Tibial artery (tissue), 4 donors: Measurements from ENCODE around the gene DLG1.

Experiments used
- DNase-seq, 2 donors: peaks; one replicate each; pipeline ENCODE4 v3.0.0-alpha.2; 2019
- H3K27ac ChIP-seq, 2 donors: fragments of 200-600 bp; sonication (generic) in 1 of 2; 1 replicate in 1 of 2; 2 replicates in 1 of 2; pipeline ENCODE4 v1.5.1; 2018 to 2019; ENCODE audit warnings: mild to moderate bottlenecking in 1 of 2
- H3K27me3 ChIP-seq, 2 donors: fragments of 200-600 bp; sonication (generic) in 1 of 2; one replicate each; pipeline versions ENCODE4 v1.5.1 to v1.6.0; 2016 to 2019
- H3K36me3 ChIP-seq, 3 donors: fragments of 200-600 bp; sonication (generic) in 2 of 3; one replicate each; pipeline ENCODE4 v1.5.1; 2016 to 2019; ENCODE audit warnings: mild to moderate bottlenecking in 2 of 3
- H3K4me1 ChIP-seq, 4 donors: fragments of 200-600 bp; sonication (generic) in 2 of 4; 1 replicate in 3 of 4; 2 replicates in 1 of 4; pipeline ENCODE4 v1.5.1; 2016 to 2019
- H3K4me3 ChIP-seq, 2 donors: fragments of 200-600 bp; sonication (generic) in 1 of 2; 1 replicate in 1 of 2; 2 replicates in 1 of 2; pipeline ENCODE4 v1.5.1; 2018 to 2019; ENCODE audit warnings: mild to moderate bottlenecking in 2 of 2
- H3K9me3 ChIP-seq, 3 donors: fragments of 200-600 bp; sonication (generic) in 1 of 3; one replicate each; pipeline ENCODE4 v1.5.1; 2016 to 2019
- CTCF ChIP-seq, 2 experiments: fragments of 200-600 bp in 1 of 2; fragments of 450-650 bp in 1 of 2; IDR thresholded peaks; one replicate each; pipeline ENCODE4 v1.5.1; 2017 to 2019; ENCODE audit warnings: antibody characterized with exemption in 2 of 2, mild to moderate bottlenecking in 1 of 2, moderate library complexity in 1 of 2
- intact Hi-C: fragments of 100-400 bp; cut with DNase I; formaldehyde crosslinking; loops from one replicate; pipeline ENCODE4 v1.15.0; 2023; ENCODE audit warnings: low total_unique reads

The DLG1 gene

GRCh38 chr3:197029511-197030167, 268.8 kb downstream of the DLG1 start, which contains the start of gene MELTF:
Gene MELTF (minus strand): TSS chr3:197029817. CDS start chr3:197029702, 115 bp downstream.
- peak within 1 kb of the TSS; percentile 36 to 49 for H3K4me3 ChIP-seq
- TF ChIP-seq CTCF (IDR thresholded peaks at IDR 0.05): peak; percentile 41 to 51
- DNase-seq: no peak
- peaks cover 0 to 46% of the 10 kb centered on the region in 2 donors for H3K27me3 ChIP-seq
- H3K36me3 ChIP-seq: peaks cover 0 to 4% (median 0%) of the 10 kb centered on the region in 3 donors
- intact Hi-C loops: no loop called here
- H3K4me1 ChIP-seq: peaks cover 0 to 30% (median 22%) of the 10 kb centered on the region in 4 donors
- no peak within 1 kb of the TSS for H3K27ac ChIP-seq
- no peaks in the 10 kb centered on the region for H3K9me3 ChIP-seq

GRCh38 chr3:197028728-197029510, 269.5 kb downstream of the DLG1 start:
- Histone ChIP-seq H3K36me3 (peaks cover 0 to 4% (median 0%) of the 10 kb centered on the region in 3 donors), H3K27me3 (peaks cover 0 to 53% of the 10 kb centered on the region in 2 donors), H3K4me3 (peak overlapping the region; percentile 36 to 49), H3K9me3 (no peaks in the 10 kb centered on the region), H3K4me1 (peaks cover 0 to 30% (median 23%) of the 10 kb centered on the region in 4 donors), H3K27ac (no peak overlapping the region)
- TF ChIP-seq CTCF (IDR thresholded peaks at IDR 0.05): no peak
- DNase-seq: peak in 1 of 2 donors; percentile 63
- intact Hi-C loops: no loop called here

GRCh38 chr3:197027896-197028727, 270.3 kb downstream of the DLG1 start:
- Histone ChIP-seq H3K4me1 (peaks cover 0 to 36% (median 23%) of the 10 kb centered on the region in 4 donors), H3K27ac (no peak overlapping the region), H3K36me3 (peaks cover 0 to 4% (median 0%) of the 10 kb centered on the region in 3 donors), H3K27me3 (peaks cover 0 to 58% of the 10 kb centered on the region in 2 donors), H3K9me3 (no peaks in the 10 kb centered on the region), H3K4me3 (peak overlapping the region; percentile 36 to 49)
- intact Hi-C loops: no loop called here
- DNase-seq: no peak
- no peak for TF ChIP-seq CTCF (IDR thresholded peaks at IDR 0.05)

GRCh38 chr3:197027151-197027895, 271.1 kb downstream of the DLG1 start:
- Histone ChIP-seq H3K4me3 (no peak overlapping the region), H3K27ac (no peak overlapping the region), H3K9me3 (no peaks in the 10 kb centered on the region), H3K36me3 (peaks cover 0 to 4% (median 0%) of the 10 kb centered on the region in 3 donors), H3K4me1 (peaks cover 0 to 43% (median 23%) of the 10 kb centered on the region in 4 donors), H3K27me3 (peaks cover 0 to 66% of the 10 kb centered on the region in 2 donors)
- intact Hi-C loops: no loop called here
- DNase-seq: no peak
- no peak for TF ChIP-seq CTCF (IDR thresholded peaks at IDR 0.05)

- Histone ChIP-seq H3K4me1 (peaks cover 0 to 44% (median 19%) of the 10 kb centered on the region in 4 donors), H3K9me3 (no peaks in the 10 kb centered on the region), H3K27ac (no peak overlapping the region), H3K4me3 (no peak overlapping the region), H3K36me3 (peaks cover 0 to 4% (median 0%) of the 10 kb centered on the region in 3 donors), H3K27me3 (peaks cover 0 to 74% of the 10 kb centered on the region in 2 donors)
- TF ChIP-seq CTCF (IDR thresholded peaks at IDR 0.05): no peak
- peak in 1 of 2 donors; percentile 54 for DNase-seq
- intact Hi-C loops: no loop called here
Measured at GRCh38 chr3:197026481-197026866, 271.9 kb downstream of the DLG1 start.
